Endodermal cell (in vitro differentiated cells): ENCODE data around the gene RANBP10. TPM values are rescaled to one million over a fixed set of nuclear protein-coding genes. Genes with fewer than 3 reads are reported as not detected.

ENCODE experiments used
- DNase-seq: peaks from one replicate; pipeline ENCODE4 v3.0.0-alpha.2; 2017
- H3K27ac ChIP-seq: 2 replicates; pipeline ENCODE4 v1.5.1; 2013; ENCODE audit warnings: mild to moderate bottlenecking, low read depth, low read length, moderate library complexity
- H3K27me3 ChIP-seq: 2 replicates; pipeline ENCODE4 v1.6.1; 2013; ENCODE audit warnings: mild to moderate bottlenecking, low read length, moderate library complexity; ENCODE audit not compliant: insufficient read depth, control insufficient read depth, poor library complexity, severe bottlenecking
- H3K36me3 ChIP-seq: 2 replicates; pipeline ENCODE4 v1.7.0; 2013; ENCODE audit warnings: mild to moderate bottlenecking, low read length, moderate library complexity; ENCODE audit not compliant: control insufficient read depth, insufficient read depth
- H3K4me1 ChIP-seq: one replicate; pipeline ENCODE4 v1.7.0; 2013; ENCODE audit warnings: low read length; ENCODE audit not compliant: control insufficient read depth, insufficient read depth
- H3K4me3 ChIP-seq: 2 replicates; pipeline ENCODE4 v1.5.1; 2013; ENCODE audit warnings: mild to moderate bottlenecking, low read length, moderate library complexity
- H3K9ac ChIP-seq: 2 replicates; pipeline ENCODE4 v1.6.1; 2013; ENCODE audit warnings: mild to moderate bottlenecking, low read length, moderate library complexity; ENCODE audit not compliant: poor library complexity, severe bottlenecking; ENCODE audit errors: extremely low read depth
- H3K9me3 ChIP-seq: 2 replicates; pipeline ENCODE4 v1.6.1; 2013; ENCODE audit warnings: mild to moderate bottlenecking, low read length, moderate library complexity; ENCODE audit not compliant: control insufficient read depth
- H3K27ac Mint-ChIP-seq: 2 replicates; pipeline ENCODE4 v1.8.0; 2020; ENCODE audit warnings: mixed read lengths
- H3K27me3 Mint-ChIP-seq: 2 replicates; pipeline ENCODE4 v1.8.0; 2021; ENCODE audit warnings: mild to moderate bottlenecking, mixed read lengths; ENCODE audit not compliant: insufficient read depth
- H3K36me3 Mint-ChIP-seq: 2 replicates; pipeline ENCODE4 v1.8.0; 2020; ENCODE audit warnings: low read depth, mixed read lengths
- H3K4me1 Mint-ChIP-seq: 2 replicates; pipeline ENCODE4 v1.8.0; 2020; ENCODE audit warnings: mixed read lengths
- H3K4me3 Mint-ChIP-seq: 2 replicates; pipeline ENCODE4 v1.8.0; 2020; ENCODE audit warnings: mild to moderate bottlenecking, moderate library complexity, mixed read lengths
- H3K9me3 Mint-ChIP-seq: 2 replicates; pipeline ENCODE4 v1.8.0; 2020; ENCODE audit warnings: mild to moderate bottlenecking, mixed read lengths
- CTCF ChIP-seq: fragments of 200-600 bp; sonication (generic); conservative IDR thresholded peaks from 2 replicates; pipeline ENCODE4 v1.5.0; 2021; ENCODE audit warnings: antibody characterized with exemption, mild to moderate bottlenecking
- WGBS, 2 experiments: methylation state at CpG; one replicate each; pipeline versions ENCODE4 v1.1.5 to v1.1.7; 2013; ENCODE audit warnings: missing lambda C conversion rate in 2 of 2, mixed read lengths in 1 of 2; ENCODE audit not compliant: insufficient coverage in 1 of 2, insufficient read length in 1 of 2; 5-methylcytosine and 5-hydroxymethylcytosine counted together
- total RNA-seq, 2 donors: library from RNA; stranded (reverse); fragmentation: NEBNext Ultra II Directional in 1 of 2; extraction: Animal tissue kit (Norgen Biotek cat#: 25700) in 1 of 2; gene quantifications; 2 replicates in 1 of 2; 3 replicates in 1 of 2; pipeline ENCODE4 v1.2.1, GENCODE V29; 2021

RANBP10 gene
- total RNA-seq, 2 donors from 2014 or later = 19.2 to 22.5 TPM

GRCh38 chr16:67848118-67848517, 41.8 kb upstream of the RANBP10 start:
- Mint-ChIP-seq H3K4me1 (peaks cover 39% of the 10 kb centered on the region), H3K36me3 (peaks cover 21% of the 10 kb centered on the region), H3K27me3 (no peaks in the 10 kb centered on the region), H3K4me3 (peak overlapping the region; percentile 89), H3K27ac (peak overlapping the region; percentile 95), H3K9me3 (no peaks in the 10 kb centered on the region)
- Histone ChIP-seq H3K27ac (no peak overlapping the region), H3K9ac (peak overlapping the region; percentile 95), H3K36me3 (peaks cover 29% of the 10 kb centered on the region), H3K4me3 (peak overlapping the region; percentile 89), H3K4me1 (peaks cover 22% of the 10 kb centered on the region), H3K9me3 (no peaks in the 10 kb centered on the region), H3K27me3 (no peaks in the 10 kb centered on the region)
- DNase-seq = no peak
- 94% methylated on average over 10 to 11 of the region's 11 CpGs for WGBS, 2 experiments
- TF ChIP-seq CTCF = no peak

GRCh38 chr16:67847064-67847861, 40.9 kb upstream of the RANBP10 start, which contains the start of gene CENPT:
Gene CENPT (minus strand): TSS chr16:67847693. CDS start chr16:67833859, 13,834 bp downstream.
- Mint-ChIP-seq H3K27ac (peak within 1 kb of the TSS; percentile 95), H3K36me3 (peaks cover 21% of the 10 kb centered on the region), H3K9me3 (no peaks in the 10 kb centered on the region), H3K4me3 (peak within 1 kb of the TSS; percentile 89), H3K27me3 (no peaks in the 10 kb centered on the region), H3K4me1 (peaks cover 43% of the 10 kb centered on the region)
- peak; percentile 75 for DNase-seq
- no peaks in the 10 kb centered on the region for H3K9me3 ChIP-seq
- peaks cover 26% of the 10 kb centered on the region for H3K36me3 ChIP-seq
- H3K4me1 ChIP-seq = peaks cover 22% of the 10 kb centered on the region
- 0 to 1% methylated on average over 25 to 61 of the region's 62 CpGs for WGBS, 2 experiments
- H3K4me3 ChIP-seq = peak within 1 kb of the TSS; percentile 89
- H3K27ac ChIP-seq = peak within 1 kb of the TSS; percentile 96
- H3K9ac ChIP-seq = peak within 1 kb of the TSS; percentile 95
- TF ChIP-seq CTCF = no peak
- H3K27me3 ChIP-seq = no peaks in the 10 kb centered on the region

- H3K9me3 ChIP-seq = no peaks in the 10 kb centered on the region
- peaks cover 22% of the 10 kb centered on the region for H3K4me1 ChIP-seq
- peak within 1 kb of the TSS; percentile 89 for H3K4me3 Mint-ChIP-seq
- H3K27me3 Mint-ChIP-seq = no peaks in the 10 kb centered on the region
- peaks cover 17% of the 10 kb centered on the region for H3K36me3 Mint-ChIP-seq
- H3K27ac Mint-ChIP-seq = peak within 1 kb of the TSS; percentile 95
- peaks cover 19% of the 10 kb centered on the region for H3K36me3 ChIP-seq
- H3K4me1 Mint-ChIP-seq = peaks cover 45% of the 10 kb centered on the region
- no peak for TF ChIP-seq CTCF
- H3K9me3 Mint-ChIP-seq = no peaks in the 10 kb centered on the region
- no peaks in the 10 kb centered on the region for H3K27me3 ChIP-seq
- peak; percentile 99 for DNase-seq
- H3K4me3 ChIP-seq = peak within 1 kb of the TSS; percentile 89
- peak within 1 kb of the TSS; percentile 96 for H3K27ac ChIP-seq
- WGBS, 2 experiments = 0 to 1% methylated on average over 29 to 57 of the region's 57 CpGs
- H3K9ac ChIP-seq = peak within 1 kb of the TSS; percentile 95
Measured at GRCh38 chr16:67846320-67847063, 40.1 kb upstream of the RANBP10 start, which contains the start of gene NUTF2. Gene NUTF2 (plus strand): TSS chr16:67846933. CDS start chr16:67865131, 18,198 bp downstream.
